HG03565 (cell line): ENCODE data around the gene DAPK1.

Experiments
- ATAC-seq: cut with Tn5 transposase; IDR thresholded peaks from one replicate; pipeline ENCODE4 v1.9.1; 2021; ENCODE audit warnings: mild to moderate bottlenecking, moderate library complexity; ENCODE audit not compliant: unreplicated experiment

The DAPK1 gene

DNA sequence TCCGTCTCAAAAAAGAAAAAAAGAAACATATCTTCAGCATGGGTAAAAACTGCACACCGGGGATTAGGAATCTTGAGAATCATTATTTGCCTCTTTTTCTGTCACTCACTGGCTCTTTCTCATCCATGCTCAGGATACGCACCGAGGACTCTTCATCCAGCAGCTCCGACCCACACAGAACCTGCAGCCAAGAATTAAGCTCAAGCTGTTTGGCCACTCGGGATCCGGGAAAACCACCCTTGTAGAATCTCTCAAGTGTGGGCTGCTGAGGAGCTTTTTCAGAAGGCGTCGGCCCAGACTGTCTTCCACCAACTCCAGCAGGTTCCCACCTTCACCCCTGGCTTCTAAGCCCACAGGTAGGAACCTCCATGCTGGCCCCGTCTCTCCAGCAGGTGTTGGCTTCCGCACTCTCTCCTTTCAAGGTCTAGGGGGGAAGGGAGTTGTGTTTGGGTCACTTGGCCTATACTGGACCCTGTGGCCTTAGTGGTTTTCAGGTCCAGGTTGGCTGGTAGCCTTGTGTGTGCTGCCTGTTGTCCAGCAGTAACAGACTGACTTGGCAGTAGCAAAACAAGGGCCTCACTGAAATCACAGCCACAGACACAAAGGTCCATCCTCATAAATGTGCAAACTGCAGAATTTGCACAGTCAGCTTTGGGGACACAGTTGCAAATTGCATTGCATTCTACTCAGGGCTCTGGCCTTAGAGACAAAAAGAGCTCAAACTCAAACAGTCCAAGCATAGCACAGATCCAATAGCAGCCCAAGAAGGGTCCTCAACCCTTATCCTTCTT is 183.8 kb downstream of the DAPK1 start:
- ATAC-seq, result no peak

DNA sequence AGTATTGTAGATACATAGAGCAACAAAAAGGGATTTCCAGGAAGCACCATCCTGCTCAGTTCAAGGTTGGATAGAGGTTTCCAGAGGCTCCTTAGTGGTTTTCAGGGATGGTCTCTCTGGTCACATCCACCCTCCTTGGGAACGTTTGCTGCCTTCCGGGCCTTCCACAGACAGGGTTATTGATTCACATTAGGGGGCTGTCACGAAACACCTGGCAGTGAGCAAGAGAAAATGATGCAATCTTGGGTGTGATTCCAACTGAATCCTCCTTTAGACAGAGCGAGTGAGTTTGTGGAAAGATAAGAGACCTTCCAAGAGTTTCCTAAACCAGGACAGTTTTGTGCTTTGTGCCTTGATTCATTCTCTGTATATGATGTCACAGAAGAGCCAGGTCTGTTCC is 184.4 kb downstream of the DAPK1 start:
- ATAC-seq, result no peak

DNA sequence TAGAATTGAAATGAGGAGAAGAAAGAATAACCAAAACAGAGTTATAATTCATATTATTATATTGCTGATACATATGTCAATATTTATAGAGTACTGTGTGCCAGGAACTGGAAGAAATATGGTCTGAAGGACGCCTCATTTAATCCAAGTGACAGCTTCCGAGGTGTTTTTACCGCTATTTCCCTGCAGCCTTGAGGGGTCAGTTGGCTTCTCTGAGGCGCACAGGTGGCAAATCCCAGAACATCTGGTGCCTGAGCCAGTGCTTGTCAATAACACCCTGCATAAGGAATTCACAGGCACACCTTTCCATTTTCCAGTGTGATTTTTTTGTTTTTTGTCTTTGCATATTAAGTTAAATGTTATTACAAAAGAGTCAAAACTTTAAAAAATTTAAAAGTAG is 185.0 kb downstream of the DAPK1 start:
- ATAC-seq, result no peak

DNA sequence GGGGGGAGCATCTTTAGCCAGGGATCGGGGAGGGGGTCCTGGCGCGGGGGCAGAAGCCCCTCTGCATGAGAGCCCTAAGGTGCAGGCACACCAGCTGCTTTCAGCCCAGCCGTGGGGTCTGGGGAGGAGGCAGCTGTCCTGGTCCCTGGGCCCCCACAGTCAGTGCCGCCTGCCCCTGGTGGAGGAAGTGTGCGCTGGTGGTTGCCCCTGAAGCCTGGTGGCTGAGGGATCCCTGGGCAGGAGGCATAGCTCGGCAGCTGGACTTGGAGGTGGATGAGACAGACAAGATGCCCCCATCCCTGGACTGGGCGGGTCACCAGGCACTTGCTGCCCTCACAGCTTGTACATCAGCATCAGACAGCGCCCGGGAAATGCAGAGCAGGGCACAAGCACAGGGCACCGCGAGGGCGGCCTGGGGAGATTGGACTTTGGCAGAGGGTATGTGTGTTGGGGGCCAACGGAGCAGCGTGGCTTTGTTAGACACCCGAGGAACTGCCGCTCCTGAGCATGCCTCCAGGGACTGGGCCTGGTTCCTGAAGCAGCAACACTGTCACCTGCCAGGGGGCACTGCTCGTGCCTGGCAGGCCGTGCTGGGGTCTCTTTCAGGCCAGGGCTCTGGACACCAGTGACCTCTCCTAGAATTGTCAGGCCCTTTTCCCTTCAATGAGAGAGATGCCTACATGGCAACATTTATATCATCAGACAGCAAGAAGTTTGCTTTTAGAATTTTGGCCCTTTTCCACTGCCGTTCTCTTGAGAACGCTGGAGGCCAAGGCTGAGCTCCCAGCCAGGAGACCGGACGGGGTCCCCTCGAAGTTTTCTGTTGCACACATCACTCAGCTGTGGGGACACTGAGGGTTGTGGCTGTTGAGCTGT is 186.3 kb downstream of the DAPK1 start:
- ATAC-seq, result no peak

DNA sequence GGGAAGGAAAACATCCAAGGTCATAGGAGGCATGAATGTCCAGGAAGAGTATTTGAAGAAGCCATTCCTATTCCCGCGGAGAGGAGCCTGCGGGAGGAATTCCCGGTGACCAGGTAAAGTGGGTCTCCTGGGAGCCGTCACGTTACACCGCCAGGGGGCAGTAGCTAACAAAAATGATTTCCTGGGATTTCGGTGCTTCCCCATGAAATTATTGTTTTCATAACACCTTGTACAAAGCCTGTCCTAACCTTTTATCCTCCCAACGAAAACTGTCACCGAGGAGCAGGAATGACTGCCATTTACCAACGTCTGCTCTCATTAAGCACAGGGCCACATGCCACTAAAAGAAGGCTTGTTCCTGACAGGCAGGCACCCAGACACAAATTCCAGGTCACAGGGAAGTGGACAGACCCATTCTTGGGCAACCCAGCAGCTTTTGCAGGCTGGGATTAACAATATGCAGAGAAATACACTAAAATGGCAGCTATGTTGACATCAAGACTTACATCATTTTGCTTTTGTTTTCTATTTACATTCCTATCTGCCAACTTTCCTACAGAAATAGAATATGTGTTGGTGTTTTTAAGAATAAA is 187.1 kb downstream of the DAPK1 start:
- ATAC-seq, result no peak

DNA sequence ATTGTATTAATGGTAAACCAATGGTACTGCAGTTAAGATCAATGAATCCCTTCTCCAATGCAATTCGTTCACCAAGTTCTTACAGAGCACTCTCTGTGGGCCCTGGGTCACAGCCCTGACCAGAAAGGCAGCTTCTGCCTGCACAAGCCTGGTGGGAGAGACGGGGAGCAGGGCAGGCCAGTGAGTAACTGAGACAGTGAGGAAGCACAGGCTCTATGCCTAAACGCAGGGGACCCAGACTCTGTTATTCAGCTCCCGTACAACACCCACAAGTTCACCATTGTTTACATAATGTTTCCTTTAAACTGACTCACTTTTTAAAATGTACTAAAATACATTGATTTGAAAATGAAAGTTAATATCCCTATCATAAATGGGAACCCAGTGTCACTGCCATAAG is 187.8 kb downstream of the DAPK1 start:
- ATAC-seq, result no peak

DNA sequence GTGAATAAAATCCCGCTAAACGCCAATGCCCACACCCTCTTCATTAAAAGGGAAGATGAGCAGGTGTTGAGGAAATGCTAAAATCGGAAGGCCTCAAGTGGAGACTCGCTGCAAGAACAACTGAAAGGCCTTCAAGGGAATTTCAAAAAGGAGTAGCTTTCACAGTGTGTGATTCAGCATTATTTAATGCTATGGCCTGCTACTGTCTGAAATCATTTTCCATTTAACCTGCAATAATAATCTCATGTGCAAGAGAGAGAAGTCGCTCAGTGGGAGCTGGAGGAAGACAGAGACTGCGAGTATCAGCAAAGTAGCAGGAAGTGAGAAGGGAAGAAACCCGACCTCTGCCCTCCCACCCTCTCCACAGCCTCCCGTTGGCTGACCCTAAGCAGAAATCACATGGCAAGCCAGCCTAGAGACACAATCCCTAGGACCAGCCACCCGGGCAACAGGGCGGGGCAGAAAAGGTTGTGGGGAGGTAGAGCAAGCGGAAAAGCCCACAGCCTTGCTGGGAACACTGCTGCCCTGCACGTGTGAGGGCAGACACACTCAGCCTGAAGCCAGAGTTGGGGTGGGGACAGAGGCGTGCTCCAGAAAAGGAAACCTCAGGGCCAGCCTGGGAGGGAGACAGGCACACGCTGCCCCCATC is 188.3 kb downstream of the DAPK1 start:
- no peak for ATAC-seq

DNA sequence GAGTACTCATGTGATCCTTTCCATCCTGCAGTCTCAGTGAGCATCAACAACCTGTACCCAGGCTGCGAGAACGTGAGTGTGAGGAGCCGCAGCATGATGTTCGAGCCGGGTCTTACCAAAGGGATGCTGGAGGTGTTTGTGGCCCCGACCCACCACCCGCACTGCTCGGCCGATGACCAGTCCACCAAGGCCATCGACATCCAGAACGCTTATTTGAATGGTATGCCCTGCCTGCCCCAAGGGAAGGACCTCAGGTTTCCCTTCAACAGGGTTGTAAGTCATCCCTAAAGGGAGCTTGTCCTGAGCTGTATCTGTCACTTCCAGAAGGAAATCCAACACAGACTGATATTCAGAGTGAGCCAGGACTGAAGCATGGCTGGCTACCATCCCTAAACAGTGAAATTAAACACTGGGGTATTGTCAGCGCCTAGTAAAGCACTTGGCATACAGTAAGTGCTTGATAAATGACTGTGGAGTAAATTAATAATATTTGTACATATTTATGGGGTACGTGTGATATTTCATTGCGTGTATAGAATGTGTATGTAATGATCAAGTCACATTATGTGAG is 188.9 kb downstream of the DAPK1 start:
- ATAC-seq, result no peak

DNA sequence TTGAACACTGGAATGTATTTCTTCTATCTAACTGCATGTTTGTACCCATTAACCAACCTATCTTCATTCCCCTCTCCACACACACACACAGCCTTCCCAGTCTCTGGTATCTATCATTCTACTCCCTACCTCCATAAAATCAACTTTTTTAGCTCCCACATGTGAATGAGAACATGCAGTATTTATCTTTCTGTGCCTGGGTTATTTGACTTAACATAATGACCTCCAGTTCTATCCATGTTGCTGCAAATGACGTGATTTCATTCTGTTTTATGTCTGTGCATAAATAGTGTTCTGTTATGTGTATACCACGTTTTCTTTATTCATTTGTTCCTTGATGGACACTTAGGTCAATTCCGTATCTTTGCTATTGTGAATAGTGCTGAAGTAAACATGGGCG is 189.5 kb downstream of the DAPK1 start:
- no peak for ATAC-seq

DNA sequence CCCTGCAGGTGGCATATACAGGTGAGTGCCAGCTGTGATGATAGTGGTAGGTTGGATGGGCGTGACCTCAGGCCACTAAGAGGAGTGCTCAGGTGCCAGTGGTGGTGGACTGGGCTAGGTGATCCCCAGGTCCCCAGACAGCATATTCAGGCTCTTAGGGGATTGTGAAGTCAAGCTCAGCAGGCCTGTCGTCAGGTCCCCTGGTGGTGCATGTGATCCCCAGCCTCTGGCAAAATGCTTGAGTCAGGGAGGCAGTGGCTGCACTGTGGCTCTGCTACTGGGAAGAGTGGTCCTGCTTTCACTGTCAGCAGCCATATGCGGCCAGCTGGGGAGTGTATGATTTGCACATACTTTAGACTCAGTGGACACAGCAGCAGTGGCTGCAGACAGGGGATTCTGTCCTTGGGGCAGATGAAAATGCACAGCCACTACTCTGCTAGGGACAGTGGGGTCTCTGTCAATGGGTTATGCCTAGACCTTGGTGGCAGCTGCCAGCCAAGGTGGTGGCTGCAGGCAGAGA is 196.6 kb downstream of the DAPK1 start:
- no peak for ATAC-seq

DNA sequence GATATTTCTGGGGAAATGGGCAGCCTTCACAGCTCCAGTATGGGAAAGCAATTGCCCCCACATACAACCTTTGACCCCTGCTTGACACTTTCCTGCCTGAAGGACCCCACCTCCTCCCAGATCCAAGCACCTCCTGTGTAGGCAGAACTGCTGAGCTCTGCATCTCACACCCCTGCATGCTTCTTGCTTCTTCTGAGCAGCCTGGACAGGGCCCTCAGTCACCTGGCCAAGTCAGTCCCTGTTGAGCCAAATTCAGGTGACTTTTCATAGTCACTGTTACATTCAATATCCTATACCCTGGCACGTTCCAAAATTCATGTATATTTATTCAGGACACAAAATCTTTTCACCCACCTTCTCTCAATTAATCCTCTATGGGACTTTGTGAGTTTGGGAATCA is 197.9 kb downstream of the DAPK1 start:
- no peak for ATAC-seq

DNA sequence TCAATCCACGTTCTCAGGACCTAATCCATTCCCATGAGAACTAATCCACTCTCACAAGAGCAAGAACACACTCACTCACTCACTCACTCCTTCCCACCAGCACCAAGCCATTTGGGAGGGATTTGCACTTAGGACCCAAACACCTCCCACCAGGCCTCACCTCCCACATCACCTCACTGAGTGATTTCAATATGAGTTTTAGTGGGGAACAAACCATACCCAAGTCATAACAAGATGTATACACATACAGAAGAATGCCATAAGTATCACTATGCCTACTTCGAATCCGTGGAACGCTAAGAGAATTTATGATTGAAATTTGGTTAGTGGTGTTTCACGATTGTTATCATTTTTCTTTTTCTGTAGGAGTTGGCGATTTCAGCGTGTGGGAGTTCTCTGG is 199.0 kb downstream of the DAPK1 start:
- ATAC-seq, result no peak

DNA sequence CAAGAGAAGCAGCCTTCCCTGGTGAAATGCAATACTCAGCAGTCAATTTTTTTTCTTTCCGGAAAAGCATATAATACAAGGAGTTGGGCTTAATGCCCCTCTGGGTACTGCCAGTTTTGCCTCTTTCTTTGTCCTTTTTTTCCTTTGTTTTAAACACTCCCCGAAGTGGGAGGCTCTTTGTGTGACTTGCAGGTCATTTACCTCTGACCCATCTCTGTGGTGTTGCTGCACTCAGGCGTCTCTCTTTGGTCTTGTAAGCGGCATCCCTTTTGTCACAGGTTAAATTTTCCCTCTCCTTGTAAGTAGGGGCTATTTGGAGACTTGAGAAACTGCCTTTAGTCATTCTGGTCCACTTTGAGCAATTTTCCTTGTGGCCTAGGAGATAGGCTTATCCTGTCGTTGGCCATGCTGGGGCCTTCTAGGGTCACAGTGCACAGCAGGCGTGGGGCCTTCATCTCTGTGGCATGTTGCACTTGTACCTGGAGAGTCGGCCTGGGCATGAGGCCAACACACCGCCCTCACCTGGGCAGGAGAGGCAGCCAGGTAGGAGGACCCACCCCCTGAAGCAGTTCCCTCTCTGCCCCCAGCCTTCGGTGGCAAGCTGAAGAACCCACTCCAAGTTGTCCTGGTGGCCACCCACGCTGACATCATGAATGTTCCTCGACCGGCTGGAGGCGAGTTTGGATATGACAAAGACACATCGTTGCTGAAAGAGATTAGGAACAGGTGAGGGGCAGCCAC is 200.6 kb downstream of the DAPK1 start:
- ATAC-seq, result no peak

DNA sequence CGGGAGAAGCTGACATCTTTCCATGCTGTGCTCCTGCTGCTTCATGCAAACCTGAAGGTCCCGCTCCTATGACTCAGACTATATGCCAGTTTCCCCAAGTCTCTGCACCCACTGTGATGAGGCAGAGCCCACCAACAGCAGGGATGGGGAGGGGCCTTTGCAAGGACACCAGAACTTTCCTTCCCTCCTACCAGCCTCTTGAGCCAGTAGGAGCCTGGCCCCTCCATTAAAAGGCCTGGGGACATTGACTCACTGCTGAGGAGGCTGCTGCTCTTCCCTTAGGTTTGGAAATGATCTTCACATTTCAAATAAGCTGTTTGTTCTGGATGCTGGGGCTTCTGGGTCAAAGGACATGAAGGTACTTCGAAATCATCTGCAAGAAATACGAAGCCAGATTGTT is 202.2 kb downstream of the DAPK1 start:
- ATAC-seq, result no peak

DNA sequence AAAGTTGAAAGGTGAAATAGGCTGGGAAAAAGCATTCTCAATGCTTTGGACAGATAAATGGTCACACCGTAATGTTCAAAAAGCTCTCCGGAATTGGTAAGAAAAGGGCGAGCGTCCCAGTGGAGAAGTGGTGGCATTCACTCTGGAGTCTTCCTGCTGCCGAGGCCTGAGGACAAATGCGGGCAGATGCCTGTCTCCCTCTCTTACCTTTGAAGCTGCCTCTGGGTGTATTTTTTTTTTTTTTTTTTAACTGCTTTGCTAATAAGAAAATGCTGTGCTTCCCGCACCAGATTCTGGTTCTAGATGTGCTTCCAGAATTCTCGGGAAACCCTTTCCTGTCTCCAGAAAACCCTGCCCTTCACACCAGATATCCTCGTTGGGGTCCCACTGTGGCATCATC is 203.8 kb downstream of the DAPK1 start:
- ATAC-seq, result no peak

DNA sequence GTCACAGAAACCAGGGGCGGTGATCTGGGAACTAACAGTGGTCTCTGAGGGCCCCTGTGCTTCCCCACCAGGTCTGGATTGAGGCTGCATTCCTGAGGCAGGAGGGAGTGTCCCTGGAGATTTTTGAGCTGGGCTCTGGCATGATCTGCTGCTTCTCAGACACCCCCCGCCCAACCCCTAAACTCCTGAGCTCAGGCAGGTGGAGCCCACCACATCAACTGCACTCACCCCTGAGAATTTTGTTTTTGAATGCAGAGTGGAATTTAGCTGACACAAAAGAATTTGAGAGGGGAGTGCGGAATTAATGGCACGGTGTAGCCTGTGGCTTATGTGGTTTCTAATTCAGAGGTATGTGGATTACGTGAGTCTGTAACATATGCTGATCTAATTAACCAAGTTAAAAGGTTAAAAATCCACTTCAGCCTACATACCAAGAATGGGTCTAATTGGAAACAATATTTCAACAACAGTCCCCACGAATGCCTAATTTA is 204.3 kb downstream of the DAPK1 start:
- ATAC-seq, result no peak

DNA sequence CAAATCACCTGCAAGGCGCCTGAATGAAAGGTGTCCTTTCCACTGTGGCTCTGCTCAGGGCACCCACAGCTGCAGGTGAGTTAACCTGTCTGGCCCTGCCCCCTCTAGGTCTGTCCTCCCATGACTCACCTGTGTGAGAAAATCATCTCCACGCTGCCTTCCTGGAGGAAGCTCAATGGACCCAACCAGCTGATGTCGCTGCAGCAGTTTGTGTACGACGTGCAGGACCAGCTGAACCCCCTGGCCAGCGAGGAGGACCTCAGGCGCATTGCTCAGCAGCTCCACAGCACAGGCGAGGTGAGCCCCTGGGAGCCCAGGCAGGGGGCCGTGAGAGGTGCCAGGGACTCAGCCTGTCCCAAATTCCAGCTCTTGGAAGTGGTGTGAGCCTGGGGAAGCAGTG is 205.3 kb downstream of the DAPK1 start:
- no peak for ATAC-seq

DNA sequence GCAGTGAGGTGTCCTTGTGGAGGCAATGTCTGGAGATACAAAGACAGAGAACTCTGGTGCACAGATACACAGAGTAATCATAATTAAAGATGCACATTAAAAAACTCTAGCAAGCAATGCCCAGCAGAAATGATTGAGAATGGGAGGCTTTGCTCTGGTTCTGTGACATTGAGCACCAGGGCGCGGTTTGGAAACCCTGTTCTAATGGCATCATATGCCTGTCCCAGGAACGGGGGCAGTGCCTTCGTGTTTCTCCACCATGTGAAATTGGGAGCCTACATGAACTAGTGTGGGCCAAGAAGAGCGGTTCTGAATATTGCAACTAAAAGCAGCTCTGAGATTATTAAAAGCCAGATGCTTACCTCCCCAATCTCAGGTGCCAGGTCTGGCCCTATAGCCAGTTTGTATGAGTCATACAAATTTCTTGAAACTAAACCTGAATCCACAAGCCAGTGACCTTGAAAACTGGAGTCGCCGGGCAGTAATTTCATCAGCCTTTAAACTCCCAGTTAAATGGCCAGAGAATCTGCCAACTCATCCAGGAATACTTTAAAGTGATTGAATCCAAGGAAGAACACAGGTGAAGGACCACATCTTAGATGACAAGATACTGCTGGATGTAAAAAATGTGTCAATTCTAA is 206.1 kb downstream of the DAPK1 start:
- ATAC-seq, result no peak

DNA sequence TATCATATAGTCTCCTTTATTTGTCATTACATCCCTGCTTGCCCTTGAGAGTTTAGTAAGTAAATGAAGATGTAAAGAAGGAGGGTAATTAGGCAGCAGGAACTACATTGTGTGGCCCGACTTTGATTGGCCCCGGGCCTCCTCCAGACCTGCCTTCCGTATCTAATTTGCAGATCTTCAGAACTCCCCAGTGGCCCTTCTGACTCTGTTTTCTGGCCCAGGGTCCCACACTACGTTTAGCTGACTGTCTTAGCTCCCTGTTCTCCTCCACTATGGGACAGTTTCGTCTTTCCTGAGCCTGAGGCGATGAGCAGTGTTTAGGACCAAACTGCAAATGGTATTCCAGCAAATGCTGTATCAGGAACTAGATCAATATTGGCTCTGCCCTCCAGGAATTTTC is 206.7 kb downstream of the DAPK1 start:
- ATAC-seq, result no peak
